Keratinocyte (primary cell): ENCODE data around the gene SEC14L5. TPM values are rescaled to one million over a fixed set of nuclear protein-coding genes. Genes with fewer than 3 reads are reported as not detected.

ENCODE experiments used
- DNase-seq: peaks from one replicate; pipeline ENCODE4 v3.0.0-alpha.2; 2011; ENCODE audit warnings: low read depth, missing footprints, low spot score
- FAIRE-seq: peaks from 2 replicates; lab custom pipeline; 2011; peaks lifted over from hg19 to GRCh38; lab: Jason Lieb, UNC
- H2AFZ ChIP-seq: 2 replicates; pipeline ENCODE4 v1.6.0; 2012; ENCODE audit warnings: low read length, control low read depth, inconsistent platforms; ENCODE audit not compliant: control insufficient read depth
- H3K27ac ChIP-seq: 2 replicates; pipeline ENCODE4 v1.5.1; 2011; ENCODE audit warnings: low read length; ENCODE audit not compliant: control insufficient read depth, insufficient read depth
- H3K27me3 ChIP-seq: 3 replicates; pipeline ENCODE4 v1.6.0; 2011; ENCODE audit warnings: low read length; ENCODE audit not compliant: control insufficient read depth, insufficient read depth; ENCODE audit errors: extremely low read depth
- H3K36me3 ChIP-seq, 2 experiments: 2 replicates in 1 of 2; 3 replicates in 1 of 2; pipeline ENCODE4 v1.5.1; 2011; ENCODE audit warnings: low read length in 2 of 2, mild to moderate bottlenecking in 1 of 2; ENCODE audit not compliant: control insufficient read depth in 2 of 2, insufficient read depth in 2 of 2; ENCODE audit errors: extremely low read depth in 1 of 2
- H3K4me1 ChIP-seq: 3 replicates; pipeline ENCODE4 v1.5.1; 2011; ENCODE audit warnings: low read length; ENCODE audit not compliant: control insufficient read depth, insufficient read depth; ENCODE audit errors: extremely low read depth
- H3K4me2 ChIP-seq: 3 replicates; pipeline ENCODE4 v1.6.0; 2011; ENCODE audit warnings: low read depth, low read length; ENCODE audit not compliant: control insufficient read depth, insufficient read depth; ENCODE audit errors: extremely low read depth
- H3K4me3 ChIP-seq, 3 experiments: fragments of 200-600 bp in 1 of 3; sonication (generic) in 1 of 3; 2 replicates in 2 of 3; 3 replicates in 1 of 3; pipeline ENCODE4 v1.5.1; 2011 to 2016; ENCODE audit warnings: low read length in 3 of 3, mild to moderate bottlenecking in 3 of 3, control low read depth in 2 of 3, inconsistent platforms in 1 of 3, low read depth in 1 of 3, mixed read lengths in 1 of 3, mixed run types in 1 of 3, moderate library complexity in 1 of 3; ENCODE audit not compliant: control insufficient read depth in 2 of 3, insufficient read depth in 2 of 3; ENCODE audit errors: extremely low read depth in 1 of 3
- H3K79me2 ChIP-seq: 2 replicates; pipeline ENCODE4 v1.6.0; 2012; ENCODE audit warnings: low read length; ENCODE audit not compliant: control insufficient read depth, insufficient read depth
- H3K9ac ChIP-seq: 3 replicates; pipeline ENCODE4 v1.6.0; 2011; ENCODE audit warnings: low read length; ENCODE audit not compliant: control insufficient read depth, insufficient read depth; ENCODE audit errors: extremely low read depth
- H3K9me1 ChIP-seq: 3 replicates; pipeline ENCODE4 v1.6.0; 2011; ENCODE audit warnings: low read length; ENCODE audit not compliant: control insufficient read depth, insufficient read depth; ENCODE audit errors: extremely low read depth
- H3K9me3 ChIP-seq: 2 replicates; pipeline ENCODE4 v1.5.1; 2012; ENCODE audit warnings: low read depth, low read length; ENCODE audit not compliant: control insufficient read depth
- H4K20me1 ChIP-seq: 3 replicates; pipeline ENCODE4 v1.6.0; 2011; ENCODE audit warnings: low read length; ENCODE audit not compliant: control insufficient read depth, insufficient read depth; ENCODE audit errors: extremely low read depth
- CTCF ChIP-seq, 3 experiments: IDR thresholded peaks in 1 of 3; conservative IDR thresholded peaks in 1 of 3; optimal IDR thresholded peaks in 1 of 3; 2 replicates in 2 of 3; 3 replicates in 1 of 3; pipeline versions ENCODE3 to v1.5.1; 2011; ENCODE audit warnings: low read length in 3 of 3, mild to moderate bottlenecking in 3 of 3, moderate library complexity in 2 of 3, control low read depth in 1 of 3, inconsistent platforms in 1 of 3; ENCODE audit not compliant: insufficient read depth in 2 of 3; ENCODE audit errors: extremely low read depth in 1 of 3
- EZH2 ChIP-seq: IDR thresholded peaks from one replicate; pipeline ENCODE4 v1.6.1; 2012; ENCODE audit warnings: inconsistent platforms, mild to moderate bottlenecking, low read length, moderate library complexity
- dilution Hi-C: fragments of 300-500 bp; cut with MboI; formaldehyde crosslinking; loops from one replicate; pipeline ENCODE4 v1.7.0; 2020; ENCODE audit warnings: low sequenced_read_pairs; ENCODE audit not compliant: extremely low pct_ligation_motif_present
- polyA plus RNA-seq, 5 experiments: library from polyadenylated mRNA; depleted of rRNA in 3 of 5; stranded (reverse) in 3 of 5; stranded (forward) in 1 of 5; unstranded in 1 of 5; fragments of >200 nt; gene quantifications; 1 replicate in 1 of 5; 2 replicates in 3 of 5; 3 replicates in 1 of 5; pipeline versions ENCODE4 v1.2.1 to v1.2.3, GENCODE V29; 2011 to 2012; ENCODE audit warnings: missing spikeins in 2 of 5, low read depth in 1 of 5, low replicate concordance in 1 of 5

Gene SEC14L5
- polyA plus RNA-seq, 1 donor (not counting 4 experiments of a cell fraction or from before 2014, with no cell fraction given), result 0.08 TPM

- Histone ChIP-seq H3K9me1 (no peaks in the 10 kb centered on the region), H3K27ac (peak overlapping the region; percentile 62), H3K79me2 (no peaks in the 10 kb centered on the region), H3K9me3 (no peaks in the 10 kb centered on the region), H3K4me3 (peak overlapping the region; percentile 78 to 88 (median 87)), H2AFZ (peak overlapping the region; percentile 96), H3K4me1 (peaks cover 21% of the 10 kb centered on the region), H3K27me3 (no peaks in the 10 kb centered on the region), H4K20me1 (no peaks in the 10 kb centered on the region), H3K36me3 (no peaks in the 10 kb centered on the region), H3K9ac (peak overlapping the region; percentile 82), H3K4me2 (peak overlapping the region; percentile 99)
- dilution Hi-C loops, result no loop called here
- no peak for DNase-seq
- FAIRE-seq, result no peak
- TF ChIP-seq CTCF (optimal IDR thresholded peaks at IDR 0.05 in 1 of 3, IDR thresholded peaks at IDR 0.05 in 1 of 3, conservative IDR thresholded peaks at IDR 0.05 in 1 of 3; ENCODE audit: extremely low read depth in 1 of 3, insufficient read depth in 2 of 3, low read length in 3 of 3), result no peak
- no peak for TF ChIP-seq EZH2
Observed at GRCh38 chr16:5034167-5034523, 76.0 kb downstream of the SEC14L5 start.

- no peak overlapping the region for H3K4me3 ChIP-seq
- H3K9me1 ChIP-seq, result no peaks in the 10 kb centered on the region
- H2AFZ ChIP-seq, result no peak overlapping the region
- H3K9me3 ChIP-seq, result no peaks in the 10 kb centered on the region
- no peak overlapping the region for H3K4me2 ChIP-seq
- H3K36me3 ChIP-seq, result no peaks in the 10 kb centered on the region
- no peaks in the 10 kb centered on the region for H3K27me3 ChIP-seq
- no peak for DNase-seq
- dilution Hi-C loops, result no loop called here
- TF ChIP-seq CTCF (optimal IDR thresholded peaks at IDR 0.05 in 1 of 3, IDR thresholded peaks at IDR 0.05 in 1 of 3, conservative IDR thresholded peaks at IDR 0.05 in 1 of 3; ENCODE audit: extremely low read depth in 1 of 3, insufficient read depth in 2 of 3, low read length in 3 of 3) (no peak), EZH2 (no peak)
- no peak overlapping the region for H3K9ac ChIP-seq
- no peaks in the 10 kb centered on the region for H4K20me1 ChIP-seq
- no peaks in the 10 kb centered on the region for H3K79me2 ChIP-seq
- FAIRE-seq, result no peak
- peaks cover 21% of the 10 kb centered on the region for H3K4me1 ChIP-seq
- no peak overlapping the region for H3K27ac ChIP-seq
Observed at GRCh38 chr16:5035909-5036227, 77.7 kb downstream of the SEC14L5 start.
